Vagina (tissue), 2 donors: ENCODE measurements around the gene MEG3. TPM values are rescaled to one million over a fixed set of nuclear protein-coding genes. Genes with fewer than 3 reads are reported as not detected.

Experiments
- DNase-seq, 2 donors: peaks; one replicate each; pipeline ENCODE4 v3.0.0-alpha.2; 2017; ENCODE audit errors: extremely low spot score in 2 of 2
- H3K27ac ChIP-seq: fragments of 200-600 bp; sonication (generic); one replicate; pipeline ENCODE4 v1.5.1; 2019
- H3K27me3 ChIP-seq: fragments of 200-600 bp; sonication (generic); one replicate; pipeline ENCODE4 v1.5.1; 2019
- H3K36me3 ChIP-seq, 2 donors: fragments of 200-600 bp; sonication (generic); one replicate each; pipeline ENCODE4 v1.5.1; 2017 to 2019
- H3K4me1 ChIP-seq: fragments of 200-600 bp; sonication (generic); one replicate; pipeline ENCODE4 v1.5.1; 2019
- H3K4me3 ChIP-seq, 2 donors: fragments of 200-600 bp; sonication (generic); 1 replicate in 1 of 2; 2 replicates in 1 of 2; pipeline ENCODE4 v1.5.1; 2016 to 2019
- H3K9me3 ChIP-seq: fragments of 200-600 bp; sonication (generic); one replicate; pipeline ENCODE4 v1.5.1; 2019
- CTCF ChIP-seq, 3 experiments: fragments of 450-650 bp in 2 of 3; fragments of 200-600 bp in 1 of 3; sonication (generic) in 1 of 3; IDR thresholded peaks; one replicate each; pipeline ENCODE4 v1.5.1; 2017 to 2019; ENCODE audit warnings: antibody characterized with exemption in 3 of 3, mild to moderate bottlenecking in 2 of 3, moderate library complexity in 2 of 3
- POLR2A ChIP-seq, 2 donors: fragments of 450-650 bp; IDR thresholded peaks; one replicate each; pipeline ENCODE4 v1.6.1; 2017; ENCODE audit warnings: antibody characterized with exemption in 2 of 2, mild to moderate bottlenecking in 2 of 2, moderate library complexity in 2 of 2
- POLR2AphosphoS5 ChIP-seq, 2 donors: sonication (generic); formaldehyde crosslinking; IDR thresholded peaks; one replicate each; pipeline ENCODE4 v1.9.0; 2017; ENCODE audit warnings: antibody characterized with exemption in 2 of 2, mild to moderate bottlenecking in 2 of 2, low read depth in 1 of 2; ENCODE audit not compliant: insufficient read depth in 1 of 2
- intact Hi-C: fragments of 100-400 bp; cut with DNase I; formaldehyde crosslinking; loops from one replicate; pipeline ENCODE4 v1.15.1; 2023
- total RNA-seq: library from RNA; depleted of rRNA; stranded (reverse); fragments of >200 nt; gene quantifications from one replicate; pipeline ENCODE4 v1.2.3, GENCODE V29; 2016

Gene MEG3
- total RNA-seq, 1 donor from 2014 or later = 126 TPM

GRCh38 chr14:100849115-100849781 is 23.3 kb downstream of the MEG3 start:
- DNase-seq = no peak
- H3K4me1 ChIP-seq = peaks cover 18% of the 10 kb centered on the region
- intact Hi-C loops = loop anchor here (10.0 kb wide), 1 partner anchor 716 kb away; the partner anchor contains the start of gene DIO3
- H3K9me3 ChIP-seq = no peaks in the 10 kb centered on the region
- H3K4me3 ChIP-seq = no peak overlapping the region
- no peaks in the 10 kb centered on the region for H3K36me3 ChIP-seq
- no peaks in the 10 kb centered on the region for H3K27me3 ChIP-seq
- H3K27ac ChIP-seq = peak overlapping the region; percentile 66
- no peak for TF ChIP-seq POLR2A (IDR thresholded peaks at IDR 0.05)
- TF ChIP-seq CTCF (IDR thresholded peaks at IDR 0.05) = no peak
- peak in 1 of 2 donors; percentile 49 for TF ChIP-seq POLR2AphosphoS5 (IDR thresholded peaks at IDR 0.05; ENCODE audit: insufficient read depth in 1 of 2, low read depth in 1 of 2)

- TF ChIP-seq POLR2AphosphoS5 (IDR thresholded peaks at IDR 0.05; ENCODE audit: insufficient read depth in 1 of 2, low read depth in 1 of 2) (no peak), CTCF (IDR thresholded peaks at IDR 0.05) (peak; percentile 19 to 53 (median 29)), POLR2A (IDR thresholded peaks at IDR 0.05) (no peak)
- no peaks in the 10 kb centered on the region for H3K36me3 ChIP-seq
- no peaks in the 10 kb centered on the region for H3K27me3 ChIP-seq
- no peak for DNase-seq
- H3K27ac ChIP-seq = peak overlapping the region; percentile 66
- intact Hi-C loops = loop anchor here (10.0 kb wide), 1 partner anchor 774 kb away; no protein-coding TSS in a partner anchor
- peaks cover 18% of the 10 kb centered on the region for H3K4me1 ChIP-seq
- no peaks in the 10 kb centered on the region for H3K9me3 ChIP-seq
- H3K4me3 ChIP-seq = no peak overlapping the region
Measured at GRCh38 chr14:100850841-100851585, 25.1 kb downstream of the MEG3 start.

GRCh38 chr14:100851586-100851916 is 25.6 kb downstream of the MEG3 start:
- Histone ChIP-seq H3K27ac (peak overlapping the region; percentile 66), H3K4me1 (peaks cover 18% of the 10 kb centered on the region), H3K9me3 (no peaks in the 10 kb centered on the region), H3K4me3 (no peak overlapping the region), H3K27me3 (no peaks in the 10 kb centered on the region), H3K36me3 (no peaks in the 10 kb centered on the region)
- DNase-seq = no peak
- no peak for TF ChIP-seq POLR2AphosphoS5 (IDR thresholded peaks at IDR 0.05; ENCODE audit: insufficient read depth in 1 of 2, low read depth in 1 of 2)
- TF ChIP-seq CTCF (IDR thresholded peaks at IDR 0.05) = no peak
- no peak for TF ChIP-seq POLR2A (IDR thresholded peaks at IDR 0.05)
- intact Hi-C loops = loop anchor here (10.0 kb wide), 1 partner anchor 773 kb away; no protein-coding TSS in a partner anchor

GRCh38 chr14:100851946-100852620 is 26.2 kb downstream of the MEG3 start:
- no peaks in the 10 kb centered on the region for H3K9me3 ChIP-seq
- H3K27ac ChIP-seq = peak overlapping the region; percentile 66
- no peaks in the 10 kb centered on the region for H3K36me3 ChIP-seq
- intact Hi-C loops = loop anchor here (10.0 kb wide), 1 partner anchor 773 kb away; no protein-coding TSS in a partner anchor
- H3K4me3 ChIP-seq = no peak overlapping the region
- no peak for TF ChIP-seq POLR2AphosphoS5 (IDR thresholded peaks at IDR 0.05; ENCODE audit: insufficient read depth in 1 of 2, low read depth in 1 of 2)
- no peak for TF ChIP-seq POLR2A (IDR thresholded peaks at IDR 0.05)
- TF ChIP-seq CTCF (IDR thresholded peaks at IDR 0.05) = no peak
- peaks cover 18% of the 10 kb centered on the region for H3K4me1 ChIP-seq
- no peak for DNase-seq
- no peaks in the 10 kb centered on the region for H3K27me3 ChIP-seq
